PC-9 (cell line): ENCODE measurements around the gene CPEB2. TPM values are rescaled to one million over a fixed set of nuclear protein-coding genes. Genes with fewer than 3 reads are reported as not detected.

Experiments
- BruUV-seq: library from RNA; stranded (reverse); fragments of 400-500 nt; replicated peaks from 2 replicates; lab custom pipeline; 2021; lab: Mats Ljungman, UMichigan
- CTCF ChIA-PET: fragments of 300-600 bp; sonication (Branson Sonifier 250); formaldehyde crosslinking; loops from one replicate; lab custom pipeline; 2022; ENCODE audit warnings: antibody characterized with exemption; lab: Charles Lee
- POLR2A ChIA-PET: fragments of 300-600 bp; sonication (Branson Sonifier 250); formaldehyde crosslinking; loops from one replicate; lab custom pipeline; 2022; ENCODE audit warnings: antibody characterized with exemption; ENCODE audit not compliant: unreplicated experiment; lab: Charles Lee
- DNase-seq, 2 experiments: peaks; one replicate each; pipeline versions ENCODE4 v3.0.0 to v3.0.0-alpha.2; 2015 to 2022; ENCODE audit warnings: mixed read lengths in 1 of 2
- H2AFZ ChIP-seq: fragments of 200-600 bp; sonication (generic); 2 replicates; pipeline ENCODE4 v1.8.1; 2017; ENCODE audit warnings: antibody characterized with exemption
- H3F3A ChIP-seq: fragments of 200-600 bp; sonication (generic); 2 replicates; pipeline ENCODE4 v1.8.1; 2017; ENCODE audit warnings: antibody characterized with exemption, mild to moderate bottlenecking, low read depth; ENCODE audit not compliant: insufficient read depth
- H3K27ac ChIP-seq: fragments of 200-600 bp; sonication (generic); 2 replicates; pipeline ENCODE4 v1.6.1; 2016; ENCODE audit warnings: mixed run types
- H3K27me3 ChIP-seq: fragments of 200-600 bp; sonication (generic); 2 replicates; pipeline ENCODE4 v1.6.1; 2016; ENCODE audit warnings: low read depth, mixed run types; ENCODE audit not compliant: insufficient read depth
- H3K36me3 ChIP-seq: fragments of 200-600 bp; sonication (generic); 2 replicates; pipeline ENCODE4 v1.6.1; 2016; ENCODE audit warnings: low read depth, mixed run types
- H3K4me1 ChIP-seq: fragments of 200-600 bp; sonication (generic); replicated peaks from 2 replicates; pipeline ENCODE4 v1.6.1; 2016; ENCODE audit warnings: mixed run types; ENCODE audit not compliant: insufficient read depth
- H3K4me2 ChIP-seq: fragments of 200-600 bp; sonication (generic); 2 replicates; pipeline ENCODE4 v1.6.1; 2017; ENCODE audit warnings: mixed run types
- H3K4me3 ChIP-seq: fragments of 200-600 bp; sonication (generic); 2 replicates; pipeline ENCODE4 v1.6.1; 2016; ENCODE audit warnings: mixed run types
- H3K79me2 ChIP-seq: fragments of 200-600 bp; sonication (generic); 2 replicates; pipeline ENCODE4 v1.6.1; 2017; ENCODE audit warnings: low read depth, mixed run types
- H3K9me2 ChIP-seq: fragments of 200-600 bp; sonication (generic); 2 replicates; pipeline ENCODE4 v1.8.1; 2017; ENCODE audit warnings: mild to moderate bottlenecking; ENCODE audit not compliant: insufficient read depth
- H3K9me3 ChIP-seq: fragments of 200-600 bp; sonication (generic); 2 replicates; pipeline ENCODE4 v1.8.1; 2016; ENCODE audit warnings: low read depth; ENCODE audit not compliant: insufficient read depth
- H4K20me1 ChIP-seq: fragments of 200-600 bp; sonication (generic); 2 replicates; pipeline ENCODE4 v1.8.1; 2017; ENCODE audit not compliant: insufficient read depth
- CTCF ChIP-seq: fragments of 200-600 bp; sonication (generic); conservative IDR thresholded peaks from 2 replicates; pipeline ENCODE4 v1.6.1; 2017; ENCODE audit warnings: mixed run types, antibody characterized with exemption, mild to moderate bottlenecking, moderate library complexity
- EZH2 ChIP-seq: fragments of 200-600 bp; sonication (generic); IDR thresholded peaks from 2 replicates; pipeline ENCODE4 v1.8.0; 2017; ENCODE audit warnings: antibody characterized with exemption, low read depth
- intact Hi-C: fragments of 100-400 bp; cut with micrococcal nuclease; formaldehyde crosslinking; loops from one replicate; pipeline ENCODE4 v1.10.0; 2022; ENCODE audit not compliant: unreplicated experiment
- total RNA-seq: library from RNA; stranded (reverse); gene quantifications from 2 replicates; pipeline ENCODE4 v1.2.3, GENCODE V29; 2021

CPEB2 gene
- total RNA-seq, 1 experiment from 2014 or later: 9.4 TPM

GRCh38 chr4:14984448-14984847 lies 17.8 kb upstream of the CPEB2 start:
- intact Hi-C loops: no loop called here
- Histone ChIP-seq H3K4me3 (no peak overlapping the region), H3K79me2 (no peaks in the 10 kb centered on the region), H3K36me3 (no peaks in the 10 kb centered on the region), H3K9me2 (no peaks in the 10 kb centered on the region; the same call in 1 of the 2 replicates), H3K27ac (no peak overlapping the region), H3K4me1 (no peaks in the 10 kb centered on the region), H3K27me3 (no peaks in the 10 kb centered on the region), H2AFZ (no peak overlapping the region), H4K20me1 (no peaks in the 10 kb centered on the region), H3K4me2 (no peak overlapping the region), H3K9me3 (no peaks in the 10 kb centered on the region), H3F3A (no peaks in the 10 kb centered on the region)
- DNase-seq: no peak
- no TSS peak for BruUV-seq
- ChIA-PET POLR2A (interaction anchor here (0.6 kb wide), 1 partner anchor 136 kb away, joined by 6 read pairs; no protein-coding TSS in a partner anchor), CTCF (no interaction called here)
- TF ChIP-seq EZH2: no peak

GRCh38 chr4:14985161-14985560 lies 17.1 kb upstream of the CPEB2 start:
- Histone ChIP-seq H2AFZ (no peak overlapping the region), H3K4me2 (no peak overlapping the region), H3K36me3 (no peaks in the 10 kb centered on the region), H3K27ac (no peak overlapping the region), H3F3A (no peaks in the 10 kb centered on the region), H3K9me2 (no peaks in the 10 kb centered on the region; the same call in 1 of the 2 replicates), H3K27me3 (no peaks in the 10 kb centered on the region), H3K79me2 (no peaks in the 10 kb centered on the region), H4K20me1 (no peaks in the 10 kb centered on the region), H3K4me3 (no peak overlapping the region), H3K4me1 (no peaks in the 10 kb centered on the region), H3K9me3 (no peaks in the 10 kb centered on the region)
- POLR2A ChIA-PET: interaction anchor here (0.6 kb wide), 1 partner anchor 128 kb away, joined by 10 read pairs; no protein-coding TSS in a partner anchor
- CTCF ChIA-PET: no interaction called here
- no peak for DNase-seq
- no TSS peak for BruUV-seq
- TF ChIP-seq CTCF (no peak), EZH2 (no peak)
- intact Hi-C loops: no loop called here

GRCh38 chr4:14985843-14986242 lies 16.4 kb upstream of the CPEB2 start:
- CTCF ChIA-PET: no interaction called here
- POLR2A ChIA-PET: interaction anchor here (0.6 kb wide), 1 partner anchor 129 kb away, joined by 10 read pairs; no protein-coding TSS in a partner anchor
- Histone ChIP-seq H3F3A (no peaks in the 10 kb centered on the region), H3K79me2 (no peaks in the 10 kb centered on the region), H3K9me3 (no peaks in the 10 kb centered on the region), H3K4me3 (no peak overlapping the region), H2AFZ (no peak overlapping the region), H3K27ac (no peak overlapping the region), H3K4me1 (no peaks in the 10 kb centered on the region), H4K20me1 (no peaks in the 10 kb centered on the region), H3K27me3 (no peaks in the 10 kb centered on the region), H3K4me2 (no peak overlapping the region), H3K9me2 (no peaks in the 10 kb centered on the region; the same call in 1 of the 2 replicates), H3K36me3 (no peaks in the 10 kb centered on the region)
- no TSS peak for BruUV-seq
- intact Hi-C loops: no loop called here
- TF ChIP-seq EZH2 (no peak), CTCF (no peak)
- DNase-seq: no peak

- Histone ChIP-seq H3K4me3 (no peak overlapping the region), H3K27me3 (no peaks in the 10 kb centered on the region), H3K4me2 (no peak overlapping the region), H3K36me3 (no peaks in the 10 kb centered on the region), H3K9me2 (no peaks in the 10 kb centered on the region; the same call in 1 of the 2 replicates), H3K79me2 (no peaks in the 10 kb centered on the region), H4K20me1 (no peaks in the 10 kb centered on the region), H3F3A (no peaks in the 10 kb centered on the region), H3K4me1 (no peaks in the 10 kb centered on the region), H3K27ac (no peak overlapping the region), H2AFZ (no peak overlapping the region), H3K9me3 (no peaks in the 10 kb centered on the region)
- ChIA-PET CTCF (no interaction called here), POLR2A (no interaction called here)
- no peak for DNase-seq
- no peak for TF ChIP-seq EZH2
- TF ChIP-seq CTCF: no peak
- intact Hi-C loops: no loop called here
- no TSS peak for BruUV-seq
Observed at GRCh38 chr4:14987054-14987453, 15.2 kb upstream of the CPEB2 start.
